KOPT-K1 (cell line): ENCODE results near the gene CCDC201.

Experiments
- H3K27ac ChIP-seq: fragments of 200-600 bp; sonication (generic); 2 replicates; pipeline ENCODE4 v1.5.1; 2016; ENCODE audit warnings: antibody characterized with exemption, mild to moderate bottlenecking, low read depth, low read length; ENCODE audit not compliant: poor library complexity, severe bottlenecking
- H3K36me3 ChIP-seq: fragments of 200-600 bp; sonication (generic); 2 replicates; pipeline ENCODE4 v1.5.1; 2017; ENCODE audit warnings: antibody characterized with exemption, mild to moderate bottlenecking, low read length, moderate library complexity; ENCODE audit not compliant: insufficient read depth
- H3K9me3 ChIP-seq: fragments of 200-600 bp; sonication (generic); 2 replicates; pipeline ENCODE4 v1.5.1; 2017; ENCODE audit warnings: antibody characterized with exemption, low read length, mild to moderate bottlenecking; ENCODE audit not compliant: insufficient read depth, poor library complexity, severe bottlenecking

CCDC201 gene

GRCh38 chr7:45902820-45903219 is 29.9 kb upstream of the CCDC201 start:
- no peaks in the 10 kb centered on the region for H3K9me3 ChIP-seq
- H3K27ac ChIP-seq: no peak overlapping the region
- no peaks in the 10 kb centered on the region for H3K36me3 ChIP-seq

GRCh38 chr7:45901566-45901965 is 28.7 kb upstream of the CCDC201 start:
- no peak overlapping the region for H3K27ac ChIP-seq
- H3K36me3 ChIP-seq: no peaks in the 10 kb centered on the region
- H3K9me3 ChIP-seq: no peaks in the 10 kb centered on the region

GRCh38 chr7:45898222-45898621 is 25.3 kb upstream of the CCDC201 start:
- Histone ChIP-seq H3K27ac (no peak overlapping the region), H3K9me3 (no peaks in the 10 kb centered on the region), H3K36me3 (no peaks in the 10 kb centered on the region)

- Histone ChIP-seq H3K9me3 (no peaks in the 10 kb centered on the region), H3K27ac (no peak overlapping the region), H3K36me3 (no peaks in the 10 kb centered on the region)
Observed at GRCh38 chr7:45897042-45897690, 24.3 kb upstream of the CCDC201 start.

- Histone ChIP-seq H3K9me3 (no peaks in the 10 kb centered on the region), H3K36me3 (no peaks in the 10 kb centered on the region), H3K27ac (no peak overlapping the region)
Observed at GRCh38 chr7:45894665-45895062, 21.8 kb upstream of the CCDC201 start.

GRCh38 chr7:45893996-45894664 is 21.2 kb upstream of the CCDC201 start:
- H3K36me3 ChIP-seq: no peaks in the 10 kb centered on the region
- no peak overlapping the region for H3K27ac ChIP-seq

GRCh38 chr7:45893374-45893995 is 20.6 kb upstream of the CCDC201 start:
- Histone ChIP-seq H3K9me3 (no peaks in the 10 kb centered on the region), H3K36me3 (no peaks in the 10 kb centered on the region), H3K27ac (no peak overlapping the region)

More at GRCh38 chr7:45893996-45894664, 21.2 kb upstream of the CCDC201 start:
- H3K9me3 ChIP-seq: no peaks in the 10 kb centered on the region

GRCh38 chr7:45892407-45893035 is 19.6 kb upstream of the CCDC201 start:
- no peaks in the 10 kb centered on the region for H3K9me3 ChIP-seq
- no peaks in the 10 kb centered on the region for H3K36me3 ChIP-seq
- no peak overlapping the region for H3K27ac ChIP-seq

GRCh38 chr7:45891462-45892402 is 18.9 kb upstream of the CCDC201 start:
- Histone ChIP-seq H3K36me3 (no peaks in the 10 kb centered on the region), H3K27ac (no peak overlapping the region), H3K9me3 (no peaks in the 10 kb centered on the region)

GRCh38 chr7:45890902-45891461 is 18.1 kb upstream of the CCDC201 start:
- no peak overlapping the region for H3K27ac ChIP-seq
- H3K9me3 ChIP-seq: no peaks in the 10 kb centered on the region
- no peaks in the 10 kb centered on the region for H3K36me3 ChIP-seq

- Histone ChIP-seq H3K9me3 (no peaks in the 10 kb centered on the region), H3K27ac (no peak overlapping the region)
Observed at GRCh38 chr7:45890125-45890901, 17.4 kb upstream of the CCDC201 start.

GRCh38 chr7:45889367-45890067 is 16.6 kb upstream of the CCDC201 start:
- H3K9me3 ChIP-seq: no peaks in the 10 kb centered on the region
- no peak overlapping the region for H3K27ac ChIP-seq
- no peaks in the 10 kb centered on the region for H3K36me3 ChIP-seq

More at GRCh38 chr7:45890125-45890901, 17.4 kb upstream of the CCDC201 start:
- H3K36me3 ChIP-seq: no peaks in the 10 kb centered on the region

- Histone ChIP-seq H3K27ac (no peak overlapping the region), H3K36me3 (no peaks in the 10 kb centered on the region), H3K9me3 (no peaks in the 10 kb centered on the region)
Observed at GRCh38 chr7:45888993-45889366, 16.1 kb upstream of the CCDC201 start.
